DOHH2 (cell line): Measurements from ENCODE around the gene SP2.

ENCODE experiments used
- H3F3A ChIP-seq: fragments of 200-600 bp; sonication (generic), shearing (Covaris generic); 2 replicates; pipeline ENCODE4 v1.6.0; 2016; ENCODE audit warnings: antibody characterized with exemption, mild to moderate bottlenecking; ENCODE audit not compliant: control insufficient read depth, insufficient read depth
- H3K27ac ChIP-seq: fragments of 200-600 bp; sonication (generic); 2 replicates; pipeline ENCODE4 v1.5.1; 2014; ENCODE audit warnings: low read depth, mild to moderate bottlenecking, low read length, moderate library complexity
- H3K27me3 ChIP-seq: fragments of 200-600 bp; sonication (generic); 2 replicates; pipeline ENCODE4 v1.6.1; 2014; ENCODE audit warnings: mild to moderate bottlenecking, low read length, mixed read lengths; ENCODE audit not compliant: control insufficient read depth
- H3K36me3 ChIP-seq: fragments of 200-600 bp; sonication (generic); 2 replicates; pipeline ENCODE4 v1.6.1; 2014; ENCODE audit warnings: mild to moderate bottlenecking, low read length, moderate library complexity, mixed read lengths; ENCODE audit not compliant: control insufficient read depth
- H3K4me1 ChIP-seq: fragments of 200-600 bp; sonication (generic); 2 replicates; pipeline ENCODE4 v1.6.1; 2014; ENCODE audit warnings: mild to moderate bottlenecking, low read length, mixed read lengths; ENCODE audit not compliant: control insufficient read depth
- H3K4me2 ChIP-seq: fragments of 200-600 bp; sonication (generic); 2 replicates; pipeline ENCODE4 v1.6.0; 2014; ENCODE audit warnings: mild to moderate bottlenecking, low read length, moderate library complexity
- H3K4me3 ChIP-seq: fragments of 200-600 bp; sonication (generic); 2 replicates; pipeline ENCODE4 v1.5.1; 2014; ENCODE audit warnings: mild to moderate bottlenecking, low read length, mixed read lengths
- H3K79me2 ChIP-seq: fragments of 200-600 bp; sonication (generic); 2 replicates; pipeline ENCODE4 v1.6.1; 2014; ENCODE audit warnings: mild to moderate bottlenecking, low read length, mixed read lengths; ENCODE audit not compliant: control insufficient read depth
- H3K9me2 ChIP-seq: fragments of 200-600 bp; sonication (generic); replicated peaks from 2 replicates; pipeline ENCODE4 v1.6.1; 2014; ENCODE audit warnings: mild to moderate bottlenecking, low read length, mixed read lengths; ENCODE audit not compliant: control insufficient read depth
- H3K9me3 ChIP-seq: fragments of 200-600 bp; sonication (generic); 2 replicates; pipeline ENCODE4 v1.6.1; 2014; ENCODE audit warnings: antibody characterized with exemption, low read length, mixed read lengths; ENCODE audit not compliant: control insufficient read depth, insufficient read depth
- H4K20me1 ChIP-seq: fragments of 200-600 bp; sonication (generic); 2 replicates; pipeline ENCODE4 v1.6.0; 2014; ENCODE audit warnings: low read depth, mild to moderate bottlenecking, antibody characterized with exemption, low read length, moderate library complexity; ENCODE audit not compliant: control insufficient read depth, insufficient read depth
- CTCF ChIP-seq: fragments of 200-600 bp; sonication (generic); IDR thresholded peaks from one replicate; pipeline ENCODE4 v1.5.1; 2014; ENCODE audit warnings: antibody characterized with exemption, mild to moderate bottlenecking, low read depth, low read length; ENCODE audit not compliant: poor library complexity, severe bottlenecking
- EZH2phosphoT487 ChIP-seq: fragments of 200-600 bp; sonication (generic); IDR thresholded peaks from 2 replicates; pipeline ENCODE4 v1.6.1; 2017; ENCODE audit warnings: borderline replicate concordance, mild to moderate bottlenecking, antibody characterized with exemption, low read length, moderate library complexity, mixed read lengths

The SP2 gene

GRCh38 chr17:47925678-47925988 is 29.6 kb downstream of the SP2 start:
- Histone ChIP-seq H3K36me3 (peaks cover 35% of the 10 kb centered on the region), H3K27me3 (no peaks in the 10 kb centered on the region)

GRCh38 chr17:47927821-47928400 is 31.9 kb downstream of the SP2 start:
- H3K4me1 ChIP-seq = no peaks in the 10 kb centered on the region
- no peak overlapping the region for H3K27ac ChIP-seq
- H3K27me3 ChIP-seq = no peaks in the 10 kb centered on the region
- H3F3A ChIP-seq = no peaks in the 10 kb centered on the region
- H3K4me3 ChIP-seq = no peak overlapping the region
- no peaks in the 10 kb centered on the region for H3K9me3 ChIP-seq
- no peak for TF ChIP-seq CTCF
- TF ChIP-seq EZH2phosphoT487 = no peak
- no peaks in the 10 kb centered on the region for H3K79me2 ChIP-seq
- H4K20me1 ChIP-seq = no peaks in the 10 kb centered on the region
- no peak overlapping the region for H3K4me2 ChIP-seq
- no peaks in the 10 kb centered on the region for H3K9me2 ChIP-seq
- H3K36me3 ChIP-seq = peaks cover 30% of the 10 kb centered on the region

More at GRCh38 chr17:47925678-47925988, 29.6 kb downstream of the SP2 start:
- no peaks in the 10 kb centered on the region for H4K20me1 ChIP-seq
- H3F3A ChIP-seq = no peaks in the 10 kb centered on the region
- no peak overlapping the region for H3K4me3 ChIP-seq
- H3K4me1 ChIP-seq = no peaks in the 10 kb centered on the region
- no peaks in the 10 kb centered on the region for H3K79me2 ChIP-seq
- no peaks in the 10 kb centered on the region for H3K9me3 ChIP-seq
- no peak overlapping the region for H3K27ac ChIP-seq
- no peak for TF ChIP-seq CTCF
- TF ChIP-seq EZH2phosphoT487 = no peak
- H3K4me2 ChIP-seq = no peak overlapping the region
- no peaks in the 10 kb centered on the region for H3K9me2 ChIP-seq

GRCh38 chr17:47928415-47928814 is 32.4 kb downstream of the SP2 start:
- H3K27ac ChIP-seq = no peak overlapping the region
- H4K20me1 ChIP-seq = no peaks in the 10 kb centered on the region
- no peaks in the 10 kb centered on the region for H3K9me2 ChIP-seq
- TF ChIP-seq EZH2phosphoT487 (no peak), CTCF (no peak)
- peaks cover 25% of the 10 kb centered on the region for H3K36me3 ChIP-seq
- H3K79me2 ChIP-seq = no peaks in the 10 kb centered on the region
- H3K4me3 ChIP-seq = no peak overlapping the region
- no peaks in the 10 kb centered on the region for H3F3A ChIP-seq
- H3K9me3 ChIP-seq = no peaks in the 10 kb centered on the region
- no peaks in the 10 kb centered on the region for H3K4me1 ChIP-seq
- H3K4me2 ChIP-seq = no peak overlapping the region
- H3K27me3 ChIP-seq = no peaks in the 10 kb centered on the region
